ENCODE measurements around the gene TPSG1. TPM values are rescaled to one million over a fixed set of nuclear protein-coding genes. Genes with fewer than 3 reads are reported as not detected.

The TPSG1 gene
- not detected in 2 replicates for total RNA-seq

DNA sequence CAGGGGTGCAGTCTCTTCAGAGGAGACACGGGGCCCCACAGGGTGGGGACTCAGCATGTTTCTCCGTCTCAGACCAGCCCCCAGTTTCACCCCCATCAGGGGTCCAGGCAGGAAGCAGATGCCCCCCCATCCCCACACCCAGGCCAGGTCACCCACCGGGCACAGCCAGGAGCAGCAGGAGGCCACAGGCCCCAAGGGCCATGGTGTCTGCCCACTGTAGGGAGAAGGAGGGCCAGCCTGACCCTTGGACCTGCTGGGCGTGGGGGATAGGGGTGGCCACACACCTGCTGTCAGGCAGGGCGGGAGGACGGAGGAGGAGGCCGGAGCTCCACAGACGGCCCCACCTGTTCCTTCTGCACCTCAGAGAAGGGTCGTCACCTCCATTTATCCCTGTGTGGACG, at the start of gene TPSG1:
Gene TPSG1 (minus strand): TSS at position 218 of the 401 bp plus-strand sequence. CDS start 16 bp downstream, at position 202.

DNA sequence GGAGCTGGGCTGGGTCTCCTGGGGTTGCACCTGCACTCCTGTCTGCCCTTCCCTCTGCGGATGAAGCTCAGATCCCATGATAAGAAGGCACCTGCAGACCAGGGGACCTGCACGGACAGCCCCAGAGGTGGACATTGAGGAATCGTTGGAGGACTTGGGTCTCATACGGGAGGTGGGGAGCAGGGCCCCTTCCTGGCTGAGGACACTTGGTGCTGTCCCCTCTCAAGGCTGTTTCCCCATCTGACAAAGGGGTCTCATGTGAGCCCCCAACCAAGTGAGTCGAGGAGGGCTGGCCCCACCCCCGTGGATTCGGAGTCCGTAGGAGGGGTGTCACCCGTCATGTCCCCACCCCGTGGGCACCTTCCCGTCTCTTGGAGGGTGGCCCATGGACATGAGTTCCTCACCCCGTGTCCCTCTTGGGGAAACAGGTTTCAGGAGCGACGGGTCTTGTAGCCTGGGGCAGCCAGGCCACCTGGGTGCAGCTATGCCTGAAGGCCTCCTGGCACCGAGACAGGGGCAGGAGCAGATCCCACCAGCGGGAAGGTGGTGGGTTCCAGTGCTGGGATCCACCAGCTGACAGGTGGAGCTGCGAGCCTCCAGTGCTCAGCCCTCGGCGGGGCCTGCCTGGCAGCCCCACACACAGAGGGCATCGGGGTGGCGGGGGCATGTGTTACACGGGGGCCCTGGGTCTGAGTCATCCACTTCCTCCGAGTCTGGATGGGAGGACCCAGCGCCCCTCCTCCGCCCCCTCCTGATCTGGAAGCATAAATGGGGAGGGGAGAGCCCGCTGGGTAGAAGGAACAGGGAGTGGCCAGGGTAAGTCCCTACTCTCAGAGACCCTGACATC, 30.4 kb upstream of the TPSG1 start, which contains the start of gene TPSD1:
Gene TPSD1 (plus strand): TSS at position 794 of the 847 bp plus-strand sequence. CDS start 212 bp downstream, outside the sequence.

DNA sequence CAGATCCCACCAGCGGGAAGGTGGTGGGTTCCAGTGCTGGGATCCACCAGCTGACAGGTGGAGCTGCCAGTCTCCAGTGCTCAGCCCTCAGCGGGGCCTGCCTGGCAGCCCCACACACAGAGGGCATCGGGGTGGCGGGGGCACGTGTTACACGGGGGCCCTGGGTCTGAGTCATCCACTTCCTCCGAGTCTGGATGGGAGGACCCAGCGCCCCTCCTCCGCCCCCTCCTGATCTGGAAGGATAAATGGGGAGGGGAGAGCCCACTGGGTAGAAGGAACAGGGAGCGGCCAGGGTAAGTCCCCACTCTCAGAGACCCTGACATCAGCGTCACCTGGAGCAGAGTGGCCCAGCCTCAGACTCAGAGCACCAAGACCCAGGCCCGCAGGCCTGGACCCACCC, 15.4 kb upstream of the TPSG1 start, which contains the start of gene TPSAB1:
Gene TPSAB1 (plus strand): TSS at position 270 of the 400 bp plus-strand sequence. CDS start 234 bp downstream, outside the sequence.

DNA sequence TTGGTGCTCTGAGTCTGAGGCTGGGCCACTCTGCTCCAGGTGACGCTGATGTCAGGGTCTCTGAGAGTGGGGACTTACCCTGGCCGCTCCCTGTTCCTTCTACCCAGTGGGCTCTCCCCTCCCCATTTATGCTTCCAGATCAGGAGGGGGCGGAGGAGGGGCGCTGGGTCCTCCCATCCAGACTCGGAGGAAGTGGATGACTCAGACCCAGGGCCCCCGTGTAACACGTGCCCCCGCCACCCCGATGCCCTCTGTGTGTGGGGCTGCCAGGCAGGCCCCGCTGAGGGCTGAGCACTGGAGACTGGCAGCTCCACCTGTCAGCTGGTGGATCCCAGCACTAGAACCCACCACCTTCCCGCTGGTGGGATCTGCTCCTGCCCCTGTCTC, 5.0 kb upstream of the TPSG1 start, which contains the start of gene TPSB2:
Gene TPSB2 (minus strand): TSS at position 101 of the 387 bp plus-strand sequence. CDS start 233 bp downstream, outside the sequence.

Other genes with a start within 250 kb of the TPSG1 start
- 0.51 TPM in 1 of 2 replicates, not detected in the other for gene SOX8, start 243.5 kb downstream of the TPSG1 start, total RNA-seq
- gene SSTR5, start 152.5 kb downstream of the TPSG1 start, total RNA-seq, result not detected in 2 replicates
- not detected in 2 replicates for gene C1QTNF8, start 129.0 kb downstream of the TPSG1 start, total RNA-seq
- gene CACNA1H, start 72.2 kb downstream of the TPSG1 start, total RNA-seq, result 3.7 and 36.5 TPM in 2 replicates
- not detected in 2 replicates for gene TPSB2, start 4.9 kb upstream of the TPSG1 start, total RNA-seq
- not detected in 2 replicates for gene TPSAB1, start 15.4 kb upstream of the TPSG1 start, total RNA-seq
- not detected in 2 replicates for gene TPSD1, start 30.8 kb upstream of the TPSG1 start, total RNA-seq
- gene UBE2I, start 84.4 kb upstream of the TPSG1 start, total RNA-seq, result 76.8 and 145 TPM in 2 replicates
- gene BAIAP3, start 108.4 kb upstream of the TPSG1 start, total RNA-seq, result 1.5 and 1.6 TPM in 2 replicates
- gene TSR3, start 126.6 kb upstream of the TPSG1 start, total RNA-seq, result 68.2 and 103 TPM in 2 replicates
- 36.2 and 92.5 TPM in 2 replicates for gene GNPTG, start 126.7 kb upstream of the TPSG1 start, total RNA-seq
- 9.6 and 13.7 TPM in 2 replicates for gene UNKL, start 189.4 kb upstream of the TPSG1 start, total RNA-seq
- 16.6 and 18.3 TPM in 2 replicates for gene UQCC4, start 195.5 kb upstream of the TPSG1 start, total RNA-seq
- gene PERCC1, start 205.8 kb upstream of the TPSG1 start, total RNA-seq, result not detected in 2 replicates
- gene CCDC154, start 219.3 kb upstream of the TPSG1 start, total RNA-seq, result 0.16 and 2.2 TPM in 2 replicates
- 90.0 and 174 TPM in 2 replicates for gene CLCN7, start 249.8 kb upstream of the TPSG1 start, total RNA-seq

Measured in mesangial cell (primary cell).